GM21723 (cell line): ENCODE measurements around the gene CITED1.
A peak's percentile ranks its signal among the peaks of the same experiment; 100 is the strongest.
"Not testable (repeated sequence)": the region's sequence is repeated elsewhere in the genome, so short reads cannot be mapped to it uniquely, and the experiment has no call there.

Experiments used
- ATAC-seq: cut with Tn5 transposase; IDR thresholded peaks from one replicate; pipeline ENCODE4 v1.9.1; 2021; ENCODE audit warnings: mild to moderate bottlenecking, moderate library complexity; ENCODE audit not compliant: unreplicated experiment

CITED1 gene

DNA sequence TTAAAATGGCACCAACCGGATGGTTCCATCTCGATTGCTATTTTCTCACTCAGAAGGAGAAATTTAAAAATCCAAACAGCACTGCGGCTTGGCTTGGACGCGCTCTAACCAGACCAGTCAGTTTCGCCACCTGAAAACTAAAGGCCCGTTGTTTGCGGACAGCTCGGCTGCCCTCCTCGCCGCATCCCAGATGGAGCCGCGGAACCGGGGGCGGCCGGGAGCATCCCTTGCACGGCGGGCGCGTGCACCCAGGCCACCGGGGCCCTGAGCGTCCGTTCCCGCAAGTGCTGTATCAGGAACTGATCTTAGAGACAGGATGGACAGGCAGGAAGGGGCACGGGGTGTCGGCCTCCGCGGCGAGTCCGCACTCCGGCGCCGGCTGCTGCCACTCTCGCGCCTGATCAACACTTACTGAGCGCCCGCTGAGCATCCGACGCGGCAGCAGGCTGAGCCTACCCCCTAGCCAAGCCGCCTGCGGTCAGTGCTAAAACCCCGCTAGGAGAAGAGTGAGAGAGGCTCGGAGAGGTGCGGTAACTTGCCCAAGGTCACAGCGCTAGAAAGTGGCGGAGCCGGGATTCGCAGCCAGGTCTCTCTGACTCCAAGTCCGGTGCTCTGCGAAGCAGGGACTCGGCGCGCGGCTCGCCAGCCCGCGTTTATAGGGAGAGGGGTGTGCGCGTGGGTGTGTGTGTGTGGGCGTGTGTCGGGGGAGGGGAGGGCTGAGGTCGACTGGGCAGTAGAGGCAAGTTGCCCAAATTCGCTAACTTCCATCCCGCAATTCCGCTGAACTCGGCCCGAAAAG is at the start of gene CITED1:
CITED1 (minus strand) TSS at position 629 of the 799 bp plus-strand sequence. CDS start 3,045 bp downstream, outside the sequence.
- no peak for ATAC-seq

DNA sequence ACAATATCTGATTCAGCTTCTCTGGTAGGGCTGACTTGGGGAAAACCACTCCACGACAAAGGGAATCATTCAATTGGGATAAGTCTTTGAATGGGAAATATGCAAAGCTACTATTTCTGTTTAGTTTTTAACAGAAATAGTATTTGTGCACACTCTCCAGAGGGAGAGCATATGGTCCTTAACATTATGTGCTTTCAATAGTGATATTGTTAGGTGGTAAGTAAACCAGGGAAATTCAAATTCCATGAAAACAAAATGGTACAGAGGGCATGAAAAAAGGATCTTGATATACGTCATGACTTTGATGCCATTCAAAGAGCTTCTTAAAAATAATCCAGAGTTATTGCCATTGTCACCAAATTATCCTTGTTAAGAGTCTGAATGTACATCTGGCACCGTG is 47.1 kb upstream of the CITED1 start:
- ATAC-seq: no peak

- ATAC-seq: no peak
Measured at GRCh38 chrX:72351606-72352334, 46.1 kb upstream of the CITED1 start.

- ATAC-seq: peak; percentile 94
Measured at GRCh38 chrX:72349190-72349589, 43.5 kb upstream of the CITED1 start.

- ATAC-seq: no peak
Measured at GRCh38 chrX:72348247-72348979, 42.7 kb upstream of the CITED1 start.

- ATAC-seq: no peak
Measured at GRCh38 chrX:72347366-72347765, 41.7 kb upstream of the CITED1 start.

GRCh38 chrX:72346302-72346949 is 40.7 kb upstream of the CITED1 start:
- no peak for ATAC-seq

DNA sequence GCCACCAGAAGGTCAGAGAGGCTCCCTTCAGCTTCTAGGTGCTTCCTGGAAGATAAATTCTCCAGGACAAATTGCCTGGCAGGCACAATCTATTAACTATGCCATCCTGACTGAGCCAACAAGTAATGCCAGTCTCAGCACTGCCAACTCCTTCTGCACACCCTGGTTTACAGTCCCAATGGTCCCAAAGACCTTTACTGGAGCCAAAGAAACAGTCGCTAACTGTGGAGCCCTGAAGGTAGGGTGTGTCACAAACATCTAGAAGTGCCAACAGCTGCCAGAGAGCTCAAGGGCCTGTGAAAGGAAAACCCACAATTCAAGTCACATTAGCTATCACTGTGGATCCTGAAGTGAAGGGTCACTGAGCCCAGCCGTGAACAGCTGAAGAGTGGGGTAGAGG is 34.9 kb upstream of the CITED1 start:
- no peak for ATAC-seq

DNA sequence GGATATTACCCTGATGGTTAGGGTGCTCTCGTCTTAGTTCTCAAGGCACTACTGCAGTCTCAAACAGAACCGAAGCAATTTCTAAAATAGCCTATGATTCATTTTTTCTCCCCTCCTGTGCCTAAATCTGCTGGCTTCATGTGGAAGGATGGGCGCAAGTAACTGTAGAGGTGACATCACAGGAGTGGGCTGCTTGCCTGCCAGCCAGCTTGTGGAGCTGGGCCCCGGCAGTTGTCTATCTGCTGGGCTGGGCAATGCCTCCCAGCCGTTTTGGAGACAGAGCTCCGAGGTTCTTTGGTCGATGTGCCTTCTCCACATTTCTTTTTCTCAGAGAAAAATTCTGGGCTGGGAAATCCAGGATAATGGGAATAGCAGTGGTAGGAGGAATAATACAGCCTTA is 34.3 kb upstream of the CITED1 start:
- no peak for ATAC-seq

DNA sequence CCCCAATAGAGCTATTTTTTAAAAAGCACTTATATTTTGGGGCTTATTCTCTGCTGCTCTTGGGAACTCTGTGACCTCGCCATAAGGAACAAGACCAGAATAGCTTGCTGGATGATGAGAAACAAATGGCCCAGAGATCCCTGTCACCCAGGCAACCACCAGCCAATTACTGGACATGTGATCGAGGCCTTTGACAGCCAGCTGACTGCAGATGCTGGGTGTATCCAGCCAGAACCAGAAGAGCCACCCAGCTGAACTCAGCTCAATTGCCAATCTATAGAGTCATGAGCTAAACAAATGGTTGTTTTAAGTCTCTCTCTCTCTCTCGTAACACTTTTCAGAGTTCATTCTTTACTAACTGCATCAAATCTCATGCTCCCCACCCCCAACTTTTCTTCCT is 24.4 kb upstream of the CITED1 start:
- no peak for ATAC-seq

GRCh38 chrX:72326605-72327300 is 21.0 kb upstream of the CITED1 start:
- ATAC-seq: no peak

- ATAC-seq: not testable (repeated sequence)
Measured at GRCh38 chrX:72319651-72320050, 13.9 kb upstream of the CITED1 start.

- ATAC-seq: no peak
Measured at GRCh38 chrX:72317139-72317538, 11.4 kb upstream of the CITED1 start.

- ATAC-seq: no peak
Measured at GRCh38 chrX:72316408-72317110, 10.8 kb upstream of the CITED1 start.

DNA sequence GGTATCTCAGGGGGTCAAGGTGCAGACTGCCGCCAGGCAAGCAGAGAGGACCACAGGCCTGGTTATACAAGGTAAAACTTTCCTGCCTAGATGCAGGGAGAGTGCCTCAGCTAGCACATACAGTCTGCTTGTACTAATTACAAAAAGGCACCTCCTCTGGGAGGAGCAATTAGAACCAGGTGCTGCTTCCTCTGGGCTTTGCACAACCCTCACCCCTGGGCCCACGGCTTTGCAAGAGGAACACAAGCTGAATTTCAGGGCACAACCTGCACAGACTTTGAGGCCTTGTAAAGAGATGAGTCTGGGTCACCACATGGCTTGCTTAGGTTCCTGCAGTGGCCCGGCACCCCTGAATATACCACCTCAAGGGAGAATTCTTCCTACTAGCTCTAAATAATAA is 9.2 kb upstream of the CITED1 start:
- ATAC-seq: no peak

DNA sequence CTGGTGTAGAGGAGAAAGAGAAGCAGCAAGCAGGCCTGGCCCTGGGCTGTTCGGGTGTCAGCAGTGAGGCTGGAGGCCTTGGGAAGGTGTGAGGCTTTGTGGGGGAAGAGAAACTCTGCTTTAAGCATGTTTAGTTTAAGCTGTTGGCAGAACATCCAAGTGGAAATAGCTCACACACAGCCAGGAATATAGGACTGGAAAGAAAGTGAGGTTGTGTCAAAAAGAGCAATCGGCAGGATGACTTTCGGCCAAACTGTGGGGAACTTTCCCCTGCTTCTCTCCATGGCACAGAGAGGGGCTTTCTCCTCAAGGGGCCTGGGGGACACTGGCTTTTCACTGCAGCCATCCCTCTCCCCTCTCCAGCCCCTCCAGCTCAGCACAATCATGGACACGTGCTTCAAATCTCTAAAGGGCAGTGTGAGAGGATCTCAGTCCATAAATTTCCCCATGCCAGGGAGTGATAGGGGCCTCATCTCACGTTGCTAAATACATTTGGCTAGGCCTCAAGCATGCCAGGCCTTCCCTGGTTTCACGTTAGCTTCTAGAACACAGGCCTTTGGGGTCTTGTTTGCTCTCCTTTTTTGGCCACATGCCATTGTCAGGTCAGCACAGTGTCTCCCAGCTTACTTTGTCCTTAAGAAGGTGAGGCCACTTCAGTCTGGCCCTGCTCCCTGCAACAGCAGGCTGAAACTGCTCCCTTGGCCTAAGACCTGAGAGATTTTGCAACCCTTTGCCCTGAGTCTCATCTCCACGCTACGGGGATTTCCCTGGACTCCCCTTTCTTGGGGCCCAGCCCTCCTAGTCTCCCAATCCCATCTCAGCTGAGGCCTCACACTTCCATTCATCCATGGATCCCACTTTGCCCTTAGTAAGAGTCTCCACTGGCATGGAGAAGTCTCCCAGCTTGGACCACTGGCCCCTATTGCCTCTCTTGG is 8.3 kb upstream of the CITED1 start:
- ATAC-seq: no peak

GRCh38 chrX:72312311-72312940 is 6.7 kb upstream of the CITED1 start:
- ATAC-seq: no peak
